NB4 (cell line): Measurements from ENCODE around the gene PIP5K1A.

Source experiments
- DNase-seq: peaks from one replicate; pipeline ENCODE4 v3.0.0; 2010; ENCODE audit warnings: low read depth
- H3K4me3 ChIP-seq: one replicate; pipeline ENCODE4 v1.5.1; 2011; ENCODE audit warnings: mild to moderate bottlenecking, low read depth, low read length, moderate library complexity
- CTCF ChIP-seq: IDR thresholded peaks from one replicate; pipeline ENCODE4 v1.5.1; 2012; ENCODE audit warnings: low read depth, low read length
- MAX ChIP-seq: IDR thresholded peaks from 2 replicates; pipeline ENCODE4 v1.6.1; 2011; ENCODE audit warnings: low read depth, low read length
- MYC ChIP-seq: IDR thresholded peaks from 2 replicates; pipeline ENCODE4 v1.6.1; 2011; ENCODE audit warnings: low read depth, low read length
- POLR2A ChIP-seq: IDR thresholded peaks from 2 replicates; pipeline ENCODE4 v1.6.1; 2011; ENCODE audit warnings: mild to moderate bottlenecking; ENCODE audit not compliant: insufficient read length; ENCODE audit errors: extremely low read depth

Gene PIP5K1A

GRCh38 chr1:151243683-151244216 lies 45.4 kb downstream of the PIP5K1A start:
- H3K4me3 ChIP-seq: no peak overlapping the region
- no peak for TF ChIP-seq MAX
- no peak for TF ChIP-seq POLR2A
- DNase-seq: no peak

DNA sequence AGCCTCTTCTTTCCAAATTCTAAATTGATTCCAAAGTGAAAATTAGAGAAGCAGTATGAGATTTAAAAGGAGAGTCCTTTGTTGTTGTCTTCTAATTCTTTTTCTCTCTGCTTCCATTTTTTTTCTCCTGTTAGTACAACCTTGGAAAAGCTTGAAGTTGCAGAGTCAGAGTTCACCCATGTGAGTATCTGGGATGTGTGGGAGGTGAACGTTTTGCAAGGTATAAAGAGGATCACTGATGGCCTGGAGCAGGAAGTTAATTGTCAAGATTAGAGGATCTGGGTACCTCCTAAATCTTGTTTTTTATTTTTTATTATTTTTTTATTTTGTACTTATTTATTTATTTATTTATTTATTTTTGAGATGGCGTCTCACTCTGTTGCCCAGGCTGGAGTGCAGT lies 48.4 kb downstream of the PIP5K1A start:
- no peak for DNase-seq
- TF ChIP-seq CTCF: no peak
- no peak for TF ChIP-seq MAX
- TF ChIP-seq MYC: no peak

DNA sequence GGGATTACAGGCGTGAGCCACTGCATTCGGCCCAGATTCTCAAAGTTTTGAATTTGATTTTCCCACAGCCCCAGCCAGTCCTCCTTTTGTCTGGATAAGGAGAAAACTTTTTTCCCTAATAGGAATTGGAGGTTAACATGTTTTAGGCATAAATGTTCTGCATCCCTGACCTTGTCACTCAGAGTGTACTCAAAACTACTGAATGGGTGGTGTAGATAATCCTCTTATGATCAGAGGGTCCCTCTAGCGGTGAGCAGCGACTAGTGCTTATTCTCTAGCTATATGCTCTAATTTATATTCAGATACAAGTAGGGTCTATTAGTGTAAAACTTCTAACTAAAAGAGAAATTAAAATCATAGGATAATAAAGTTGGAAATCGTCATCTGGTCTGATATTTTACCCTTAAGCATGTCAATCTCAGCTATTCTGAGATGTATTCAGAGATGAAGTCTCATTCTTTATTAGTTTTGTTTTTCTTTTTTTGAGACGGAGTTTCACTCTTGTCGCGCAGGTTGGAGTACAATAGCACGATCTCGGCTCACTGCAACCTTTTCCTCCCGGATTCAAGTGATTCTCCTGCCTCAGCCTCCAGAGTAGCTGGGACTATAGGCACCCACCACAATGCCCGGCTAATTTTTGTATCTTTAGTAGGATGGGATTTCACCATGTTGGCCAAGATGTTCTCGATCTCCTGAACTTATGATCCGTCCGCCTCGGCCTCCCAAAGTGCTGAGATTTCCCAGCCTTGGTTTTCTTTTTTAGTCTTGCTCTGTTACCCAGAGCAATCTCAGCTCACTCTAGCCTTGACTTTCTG lies 53.5 kb downstream of the PIP5K1A start:
- TF ChIP-seq CTCF (peak; percentile 84), MAX (no peak), MYC (no peak), POLR2A (no peak)
- no peak overlapping the region for H3K4me3 ChIP-seq
- peak; percentile 84 for DNase-seq

More for the DNA sequence above, 48.4 kb downstream of the PIP5K1A start:
- no peak overlapping the region for H3K4me3 ChIP-seq

- TF ChIP-seq CTCF (no peak), POLR2A (peak; percentile 95), MAX (peak; percentile 50; the same call in 1 of the 2 replicates), MYC (peak; percentile 77)
- H3K4me3 ChIP-seq: peak within 1 kb of the TSS; percentile 87
- DNase-seq: peak; percentile 98
These were observed 56.2 kb downstream of the PIP5K1A start, which contains the start of gene PSMD4 for GRCh38 chr1:151254217-151255213. TSS of gene PSMD4 (plus strand) at chr1:151254734. CDS start at chr1:151254783, 49 bp downstream.

GRCh38 chr1:151255381-151255780 lies 57.0 kb downstream of the PIP5K1A start:
- TF ChIP-seq CTCF (no peak), MAX (no peak), POLR2A (no peak), MYC (no peak)
- no peak for DNase-seq

More at GRCh38 chr1:151255381-151255780, 57.0 kb downstream of the PIP5K1A start:
- H3K4me3 ChIP-seq: peak overlapping the region; percentile 87
